Upper lobe of right lung (tissue), 1 donor: ENCODE data around the gene SUPT4H1. TPM values are rescaled to one million over a fixed set of nuclear protein-coding genes. Genes with fewer than 3 reads are reported as not detected.

Experiments
- ATAC-seq: fragments of 200-7000 bp; cut with Tn5 transposase; one replicate; pipeline ENCODE4 v1.9.1; 2020; ENCODE audit warnings: mild to moderate bottlenecking, moderate library complexity
- DNase-seq: peaks from one replicate; pipeline ENCODE4 v3.0.0-alpha.2; 2020
- H3K27ac ChIP-seq: fragments of 200-600 bp; one replicate; pipeline ENCODE4 v1.8.0; 2022
- H3K27me3 ChIP-seq: fragments of 200-600 bp; one replicate; pipeline ENCODE4 v1.8.0; 2022; ENCODE audit warnings: mild to moderate bottlenecking
- H3K36me3 ChIP-seq: fragments of 200-600 bp; one replicate; pipeline ENCODE4 v1.8.0; 2022
- H3K4me1 ChIP-seq: fragments of 200-600 bp; one replicate; pipeline ENCODE4 v1.8.0; 2022
- H3K4me3 ChIP-seq: fragments of 200-600 bp; one replicate; pipeline ENCODE4 v1.8.0; 2022; ENCODE audit warnings: mild to moderate bottlenecking
- H3K9me3 ChIP-seq: fragments of 200-600 bp; one replicate; pipeline ENCODE4 v1.8.0; 2022
- CTCF ChIP-seq: fragments of 200-600 bp; IDR thresholded peaks from one replicate; pipeline ENCODE4 v1.8.0; 2022; ENCODE audit warnings: antibody characterized with exemption
- intact Hi-C: fragments of 100-400 bp; cut with DNase I; formaldehyde crosslinking; loops from one replicate; pipeline ENCODE4 v1.11.0; 2022
- total RNA-seq: library from RNA; stranded (reverse); fragmentation: NEBNext Ultra II Directional; extraction: Animal tissue kit (Norgen Biotek cat#: 25700); gene quantifications from one replicate; pipeline ENCODE4 v1.2.1, GENCODE V29; 2021
- donor health status: DM: no; HTN: yes; CAD: no; lungs with severe emphysema.

The SUPT4H1 gene
- total RNA-seq, 1 donor from 2014 or later: 82.4 TPM

- Histone ChIP-seq H3K9me3 (no peaks in the 10 kb centered on the region), H3K36me3 (no peaks in the 10 kb centered on the region), H3K4me1 (no peaks in the 10 kb centered on the region), H3K27me3 (no peaks in the 10 kb centered on the region), H3K4me3 (peak overlapping the region; percentile 71), H3K27ac (peak overlapping the region; percentile 65)
- DNase-seq (no peak), ATAC-seq (no peak)
- TF ChIP-seq CTCF: no peak
- intact Hi-C loops: no loop called here
Measured at GRCh38 chr17:58323366-58324055, 28.5 kb downstream of the SUPT4H1 start.

- H3K4me1 ChIP-seq: no peaks in the 10 kb centered on the region
- ATAC-seq: no peak
- intact Hi-C loops: no loop called here
- H3K27ac ChIP-seq: no peak overlapping the region
- no peaks in the 10 kb centered on the region for H3K9me3 ChIP-seq
- DNase-seq: peak; percentile 59
- no peak overlapping the region for H3K4me3 ChIP-seq
- no peaks in the 10 kb centered on the region for H3K27me3 ChIP-seq
- no peak for TF ChIP-seq CTCF
- H3K36me3 ChIP-seq: no peaks in the 10 kb centered on the region
Measured at GRCh38 chr17:58322581-58323185, 29.3 kb downstream of the SUPT4H1 start.

- no peak for TF ChIP-seq CTCF
- H3K9me3 ChIP-seq: no peaks in the 10 kb centered on the region
- ATAC-seq (no peak), DNase-seq (peak; percentile 52)
- no peaks in the 10 kb centered on the region for H3K36me3 ChIP-seq
- H3K4me3 ChIP-seq: no peak overlapping the region
- no peak overlapping the region for H3K27ac ChIP-seq
- H3K27me3 ChIP-seq: no peaks in the 10 kb centered on the region
- intact Hi-C loops: no loop called here
- no peaks in the 10 kb centered on the region for H3K4me1 ChIP-seq
Measured at GRCh38 chr17:58321571-58322525, 30.2 kb downstream of the SUPT4H1 start.

GRCh38 chr17:58320570-58321323 is 31.3 kb downstream of the SUPT4H1 start:
- TF ChIP-seq CTCF: no peak
- ATAC-seq (no peak), DNase-seq (peak; percentile 18)
- Histone ChIP-seq H3K36me3 (no peaks in the 10 kb centered on the region), H3K27me3 (no peaks in the 10 kb centered on the region), H3K4me3 (no peak overlapping the region), H3K4me1 (no peaks in the 10 kb centered on the region), H3K9me3 (no peaks in the 10 kb centered on the region), H3K27ac (no peak overlapping the region)
- intact Hi-C loops: no loop called here

- peak; percentile 26 for DNase-seq
- Histone ChIP-seq H3K36me3 (no peaks in the 10 kb centered on the region), H3K27ac (no peak overlapping the region), H3K4me3 (no peak overlapping the region), H3K27me3 (no peaks in the 10 kb centered on the region), H3K9me3 (no peaks in the 10 kb centered on the region), H3K4me1 (no peaks in the 10 kb centered on the region)
- ATAC-seq: no peak
- TF ChIP-seq CTCF: no peak
- intact Hi-C loops: no loop called here
Measured at GRCh38 chr17:58320163-58320558, 31.8 kb downstream of the SUPT4H1 start.
